ENCODE measurements around the gene ARSA.

ARSA gene

DNA sequence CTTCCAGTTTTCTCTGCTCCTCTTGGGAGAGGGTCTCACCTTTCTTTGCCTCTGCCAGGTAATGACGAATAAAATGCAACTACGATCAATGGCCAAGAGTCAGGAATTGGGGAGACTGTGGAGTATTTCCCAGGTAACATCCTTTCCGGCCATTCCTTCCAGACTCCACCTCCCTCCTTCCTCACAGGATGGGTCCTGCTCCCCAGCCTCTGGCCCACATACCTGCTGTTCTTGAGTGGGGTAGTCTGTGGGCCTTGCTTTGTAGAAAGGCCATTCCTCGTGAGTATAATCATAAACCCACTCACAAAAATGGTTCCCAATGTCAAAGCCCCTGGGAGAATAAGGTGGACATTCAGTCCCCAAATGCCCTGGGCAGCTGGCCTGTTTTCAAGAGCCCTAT is 48.2 kb downstream of the ARSA start:
- DNase-seq (ENCODE audit: low read depth) = no peak
- H3K4me3 ChIP-seq (ENCODE audit: low read depth, low read length) = no peak overlapping the region
- TF ChIP-seq, protein P1, sequence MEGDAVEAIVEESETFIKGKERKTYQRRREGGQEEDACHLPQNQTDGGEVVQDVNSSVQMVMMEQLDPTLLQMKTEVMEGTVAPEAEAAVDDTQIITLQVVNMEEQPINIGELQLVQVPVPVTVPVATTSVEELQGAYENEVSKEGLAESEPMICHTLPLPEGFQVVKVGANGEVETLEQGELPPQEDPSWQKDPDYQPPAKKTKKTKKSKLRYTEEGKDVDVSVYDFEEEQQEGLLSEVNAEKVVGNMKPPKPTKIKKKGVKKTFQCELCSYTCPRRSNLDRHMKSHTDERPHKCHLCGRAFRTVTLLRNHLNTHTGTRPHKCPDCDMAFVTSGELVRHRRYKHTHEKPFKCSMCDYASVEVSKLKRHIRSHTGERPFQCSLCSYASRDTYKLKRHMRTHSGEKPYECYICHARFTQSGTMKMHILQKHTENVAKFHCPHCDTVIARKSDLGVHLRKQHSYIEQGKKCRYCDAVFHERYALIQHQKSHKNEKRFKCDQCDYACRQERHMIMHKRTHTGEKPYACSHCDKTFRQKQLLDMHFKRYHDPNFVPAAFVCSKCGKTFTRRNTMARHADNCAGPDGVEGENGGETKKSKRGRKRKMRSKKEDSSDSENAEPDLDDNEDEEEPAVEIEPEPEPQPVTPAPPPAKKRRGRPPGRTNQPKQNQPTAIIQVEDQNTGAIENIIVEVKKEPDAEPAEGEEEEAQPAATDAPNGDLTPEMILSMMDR (IDR thresholded peaks at IDR 0.05; ENCODE audit: low read depth, low read length) = no peak
- TF ChIP-seq MYC (IDR thresholded peaks at IDR 0.05; ENCODE audit: low read depth, low read length) (no peak), POLR2A (IDR thresholded peaks at IDR 0.05; ENCODE audit: extremely low read depth, insufficient read length) (no peak)
- TF ChIP-seq, protein P2, sequence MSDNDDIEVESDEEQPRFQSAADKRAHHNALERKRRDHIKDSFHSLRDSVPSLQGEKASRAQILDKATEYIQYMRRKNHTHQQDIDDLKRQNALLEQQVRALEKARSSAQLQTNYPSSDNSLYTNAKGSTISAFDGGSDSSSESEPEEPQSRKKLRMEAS (IDR thresholded peaks at IDR 0.05; ENCODE audit: low read depth, low read length) = no peak

DNA sequence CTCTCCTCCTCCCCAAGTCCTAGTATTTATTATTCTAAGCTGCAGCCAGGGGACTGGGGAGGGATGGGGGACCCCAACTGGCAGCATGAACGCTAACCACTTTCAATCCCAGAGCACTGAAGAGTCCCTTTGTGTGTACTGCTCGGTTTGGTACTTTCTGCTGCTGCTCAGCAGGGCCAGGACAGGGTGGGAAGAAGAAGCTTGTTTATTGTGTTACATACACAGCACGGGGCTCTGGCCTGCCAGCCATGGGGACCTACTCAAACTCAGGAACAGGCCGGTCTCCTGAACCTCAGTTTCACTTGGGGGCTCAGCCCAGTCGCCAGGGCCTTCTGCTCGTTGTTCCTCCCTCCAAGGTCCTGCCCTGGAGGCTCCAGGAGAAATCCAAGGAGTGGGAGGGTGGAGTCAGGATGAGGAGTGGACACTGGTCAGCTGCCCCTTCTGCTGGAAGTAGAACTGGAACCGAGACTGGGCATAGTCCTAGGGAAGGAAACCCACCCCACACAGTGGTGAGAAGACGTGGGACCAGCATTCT is 49.1 kb downstream of the ARSA start:
- TF ChIP-seq, protein P2 (IDR thresholded peaks at IDR 0.05; ENCODE audit: low read depth, low read length) = no peak
- TF ChIP-seq MYC (IDR thresholded peaks at IDR 0.05; ENCODE audit: low read depth, low read length) (no peak), POLR2A (IDR thresholded peaks at IDR 0.05; ENCODE audit: extremely low read depth, insufficient read length) (no peak)
- TF ChIP-seq, protein P1 (IDR thresholded peaks at IDR 0.05; ENCODE audit: low read depth, low read length) = no peak
- H3K4me3 ChIP-seq (ENCODE audit: low read depth, low read length) = no peak overlapping the region
- no peak for DNase-seq (ENCODE audit: low read depth)

DNA sequence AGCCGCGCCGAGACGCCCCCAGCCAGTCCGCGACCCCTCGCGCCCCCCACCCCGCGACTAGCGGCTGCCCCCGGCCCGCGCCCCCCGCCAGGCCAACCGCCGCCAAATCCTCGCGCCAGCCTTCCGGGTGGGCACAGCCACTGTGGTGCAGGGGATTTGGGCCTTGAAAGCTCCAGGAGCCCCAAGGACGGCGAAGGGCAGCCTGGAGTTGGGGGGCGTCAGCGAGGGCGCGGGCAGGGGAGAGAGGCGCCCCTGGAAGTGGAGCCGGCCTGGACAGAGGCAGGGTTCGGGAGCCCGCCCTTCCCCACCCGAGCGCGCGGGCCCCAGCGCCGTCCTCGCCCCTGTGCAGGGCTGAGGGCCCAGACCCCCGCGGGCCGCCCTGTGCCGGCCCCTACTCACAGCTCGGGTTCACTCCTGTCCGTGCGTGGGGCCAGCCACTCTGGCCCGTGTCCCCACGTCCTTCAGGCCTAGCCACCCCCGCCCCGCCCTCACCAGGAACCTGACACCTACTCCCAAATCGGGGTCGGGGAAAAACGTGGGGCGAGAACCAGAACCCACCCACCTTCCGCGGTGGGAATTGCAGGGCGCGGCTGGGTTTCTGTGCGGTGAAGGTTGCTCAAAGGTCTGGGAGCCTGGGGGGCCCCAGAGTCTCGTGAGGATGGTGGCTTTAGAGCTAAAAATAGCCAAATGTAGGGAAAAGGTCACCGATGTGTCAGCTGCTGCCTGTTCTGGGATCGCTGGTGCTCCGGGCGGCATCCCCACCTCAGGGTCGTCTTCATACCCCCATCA is 49.8 kb downstream of the ARSA start, which contains the start of gene CPT1B:
Gene CPT1B, minus strand, starts transcription at position 441 of the 789 bp plus-strand sequence. CDS start 512 bp downstream, outside the sequence.
- no peak for TF ChIP-seq MYC (IDR thresholded peaks at IDR 0.05; ENCODE audit: low read depth, low read length)
- TF ChIP-seq, protein P1 (IDR thresholded peaks at IDR 0.05; ENCODE audit: low read depth, low read length) = no peak
- no peak for TF ChIP-seq POLR2A (IDR thresholded peaks at IDR 0.05; ENCODE audit: extremely low read depth, insufficient read length)
- TF ChIP-seq, protein P2 (IDR thresholded peaks at IDR 0.05; ENCODE audit: low read depth, low read length) = no peak
- DNase-seq (ENCODE audit: low read depth) = no peak

DNA sequence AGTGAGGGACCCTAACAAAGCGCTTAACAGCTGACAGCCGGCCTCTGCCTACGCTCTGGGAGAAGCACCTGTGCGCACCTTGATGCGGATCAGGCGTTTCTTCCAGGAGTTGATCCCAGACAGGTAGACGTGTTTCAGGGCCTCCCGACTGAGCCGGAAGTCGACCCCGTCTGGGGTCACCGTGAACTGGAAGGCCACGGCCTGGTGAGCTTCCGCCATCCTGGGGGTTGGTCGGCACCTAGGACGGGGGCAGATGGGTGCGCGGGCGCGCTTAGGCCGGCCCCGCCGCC is 50.3 kb downstream of the ARSA start:
- TF ChIP-seq MYC (IDR thresholded peaks at IDR 0.05; ENCODE audit: low read depth, low read length) (no peak), POLR2A (IDR thresholded peaks at IDR 0.05; ENCODE audit: extremely low read depth, insufficient read length) (no peak)
- TF ChIP-seq, protein P1 (IDR thresholded peaks at IDR 0.05; ENCODE audit: low read depth, low read length) = no peak
- TF ChIP-seq, protein P2 (IDR thresholded peaks at IDR 0.05; ENCODE audit: low read depth, low read length) = no peak
- no peak for DNase-seq (ENCODE audit: low read depth)

More for the DNA sequence above, 49.8 kb downstream of the ARSA start, which contains the start of gene CPT1B:
- H3K4me3 ChIP-seq (ENCODE audit: low read depth, low read length) = no peak within 1 kb of the TSS

DNA sequence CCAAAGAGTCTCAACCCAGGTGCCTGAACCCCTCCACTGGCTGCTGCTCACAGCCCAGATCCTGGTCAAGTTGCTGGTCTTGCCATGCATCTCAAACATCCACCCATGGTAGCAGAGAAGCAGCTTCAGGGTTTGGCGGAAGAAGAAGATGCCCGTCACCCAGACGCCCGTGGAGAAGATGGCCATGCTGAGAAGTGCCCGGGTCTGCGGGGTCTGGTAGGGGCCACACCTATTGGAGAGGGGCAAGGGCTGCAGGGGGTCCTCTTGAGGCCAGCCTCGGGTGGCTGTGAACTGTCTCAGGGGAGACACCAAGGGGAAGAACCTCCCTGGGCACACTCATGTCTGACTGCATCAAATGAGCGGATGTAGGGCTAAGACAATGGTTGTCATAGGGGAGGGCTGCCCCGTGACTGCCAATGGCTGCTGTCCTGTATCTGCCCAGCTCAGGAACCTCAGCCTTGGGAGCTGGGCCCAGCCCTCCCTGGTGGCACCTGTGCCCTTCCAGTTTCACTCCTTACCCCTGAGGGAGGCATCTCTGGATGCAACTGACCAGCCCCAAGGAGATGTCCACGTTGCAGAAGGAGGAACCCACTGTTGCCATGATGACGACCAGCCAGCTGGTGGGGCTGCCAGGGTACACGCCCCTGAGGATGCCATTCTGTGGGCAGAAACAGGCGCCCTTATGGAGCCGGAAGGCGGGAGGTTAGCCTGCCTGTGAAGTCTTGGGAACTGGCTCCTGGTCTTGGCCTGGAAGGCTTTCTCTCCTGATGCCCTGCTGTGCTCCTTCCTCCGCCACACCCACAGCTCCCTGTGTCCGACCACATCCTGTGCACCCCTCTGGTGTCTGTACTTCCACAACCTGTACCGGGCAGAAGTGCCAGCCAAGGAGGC is 50.9 kb downstream of the ARSA start:
- TF ChIP-seq, protein P1 (IDR thresholded peaks at IDR 0.05; ENCODE audit: low read depth, low read length) = no peak
- no peak for TF ChIP-seq MYC (IDR thresholded peaks at IDR 0.05; ENCODE audit: low read depth, low read length)
- TF ChIP-seq, protein P2 (IDR thresholded peaks at IDR 0.05; ENCODE audit: low read depth, low read length) = no peak
- DNase-seq (ENCODE audit: low read depth) = no peak
- H3K4me3 ChIP-seq (ENCODE audit: low read depth, low read length) = no peak overlapping the region

More for the DNA sequence above, 50.3 kb downstream of the ARSA start:
- H3K4me3 ChIP-seq (ENCODE audit: low read depth, low read length) = no peak overlapping the region
